Stimulated activated CD4-positive, alpha-beta T cell treated with anti-CD3 and anti-CD28 coated beads, Interleukin-2, amount 100 ng/mL, for 24 hours (primary cell): ENCODE measurements around the gene PINK1.
"Not testable (repeated sequence)": the region's sequence is repeated elsewhere in the genome, so short reads cannot be mapped to it uniquely, and the experiment has no call there.

ENCODE experiments used
- DNase-seq, 2 donors: peaks; one replicate each; pipeline ENCODE4 v3.0.0-alpha.2; 2020

Gene PINK1

GRCh38 chr1:20648438-20648837, 15.2 kb downstream of the PINK1 start:
- DNase-seq = no peak

GRCh38 chr1:20648946-20649345, 15.7 kb downstream of the PINK1 start:
- DNase-seq = no peak

GRCh38 chr1:20652300-20652699, 19.0 kb downstream of the PINK1 start:
- no peak for DNase-seq

- no peak for DNase-seq
Observed at GRCh38 chr1:20654104-20654690, 20.9 kb downstream of the PINK1 start.

GRCh38 chr1:20657024-20657423, 23.8 kb downstream of the PINK1 start:
- DNase-seq = no peak

GRCh38 chr1:20658166-20658915, 25.1 kb downstream of the PINK1 start:
- DNase-seq = no peak

GRCh38 chr1:20660363-20660762, 27.1 kb downstream of the PINK1 start:
- no peak for DNase-seq

GRCh38 chr1:20660847-20661206, 27.6 kb downstream of the PINK1 start:
- no peak for DNase-seq

- peak; percentile 94 to 95 for DNase-seq
Observed at GRCh38 chr1:20661207-20662109, 28.2 kb downstream of the PINK1 start, which contains the start of gene DDOST. Gene DDOST (minus strand): TSS chr1:20661369. CDS start chr1:20661350, 19 bp downstream.

GRCh38 chr1:20662110-20662475, 28.8 kb downstream of the PINK1 start:
- DNase-seq = no peak

- DNase-seq = no peak
Observed at GRCh38 chr1:20663365-20663764, 30.1 kb downstream of the PINK1 start.

GRCh38 chr1:20663969-20664715, 30.9 kb downstream of the PINK1 start:
- DNase-seq = no peak

- no peak for DNase-seq
Observed at GRCh38 chr1:20665726-20666125, 32.5 kb downstream of the PINK1 start.

GRCh38 chr1:20666146-20666545, 32.9 kb downstream of the PINK1 start:
- DNase-seq = no peak

GRCh38 chr1:20666804-20667203, 33.5 kb downstream of the PINK1 start:
- DNase-seq = no peak

- DNase-seq = no peak
Observed at GRCh38 chr1:20668581-20668980, 35.3 kb downstream of the PINK1 start.

GRCh38 chr1:20670936-20671335, 37.7 kb downstream of the PINK1 start:
- no peak for DNase-seq

GRCh38 chr1:20672265-20672632, 39.0 kb downstream of the PINK1 start:
- DNase-seq = no peak

GRCh38 chr1:20673626-20674025, 40.4 kb downstream of the PINK1 start:
- not testable (repeated sequence) for DNase-seq

- no peak for DNase-seq
Observed at GRCh38 chr1:20678599-20678998, 45.3 kb downstream of the PINK1 start.

- DNase-seq = no peak
Observed at GRCh38 chr1:20680269-20680668, 47.0 kb downstream of the PINK1 start.

GRCh38 chr1:20681999-20682398, 48.7 kb downstream of the PINK1 start:
- no peak for DNase-seq
